ENCODE results near the gene NPR3. TPM values are rescaled to one million over a fixed set of nuclear protein-coding genes. Genes with fewer than 3 reads are reported as not detected.

The NPR3 gene
- polyA plus RNA-seq, 4 donors = 9.0 to 30.0 (median 21.7) TPM

DNA sequence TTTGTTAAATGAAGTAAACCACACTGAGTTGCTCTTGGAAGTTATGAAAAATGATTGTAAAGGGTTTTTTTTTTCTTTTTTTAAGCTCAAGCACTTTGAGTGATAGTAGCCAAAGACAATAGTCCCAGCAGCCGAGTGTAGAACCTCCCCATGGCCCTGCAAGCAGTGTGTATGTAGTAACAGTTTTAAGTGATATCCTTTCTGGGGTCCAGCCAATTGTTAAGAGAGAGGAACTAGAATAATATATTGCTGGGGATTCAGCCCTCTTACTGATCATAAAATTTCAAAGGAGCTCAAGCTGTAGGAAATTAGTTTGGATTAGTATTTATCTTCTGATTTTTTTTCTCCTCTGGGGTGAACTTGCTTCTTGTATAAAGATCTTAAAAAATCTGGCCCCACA lies 43.2 kb downstream of the NPR3 start:
- peak; percentile 27 to 51 (median 40) for DNase-seq (ENCODE audit: low read depth in 4 of 4, low spot score in 3 of 4)

DNA sequence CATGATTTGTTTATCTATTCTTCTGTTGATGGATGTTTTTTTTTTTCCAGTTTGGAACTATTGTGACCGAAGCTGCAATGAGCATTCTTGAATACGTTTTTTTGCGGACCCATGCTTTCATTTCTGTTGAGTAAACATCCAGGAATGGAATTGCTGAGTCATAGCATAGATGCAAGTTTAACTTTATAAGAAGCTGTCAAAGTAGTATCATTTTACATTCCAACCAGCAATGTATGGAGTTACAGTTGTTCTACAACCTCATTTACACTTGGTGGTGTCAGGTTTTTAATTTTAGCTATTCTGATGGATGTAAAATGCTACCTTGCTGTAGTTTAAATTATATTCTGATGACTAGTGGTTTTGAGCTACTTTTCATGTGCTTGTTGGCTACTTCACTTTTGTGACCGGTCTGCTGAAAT lies 49.0 kb downstream of the NPR3 start:
- DNase-seq (ENCODE audit: low read depth in 4 of 4, low spot score in 3 of 4) = no peak

DNA sequence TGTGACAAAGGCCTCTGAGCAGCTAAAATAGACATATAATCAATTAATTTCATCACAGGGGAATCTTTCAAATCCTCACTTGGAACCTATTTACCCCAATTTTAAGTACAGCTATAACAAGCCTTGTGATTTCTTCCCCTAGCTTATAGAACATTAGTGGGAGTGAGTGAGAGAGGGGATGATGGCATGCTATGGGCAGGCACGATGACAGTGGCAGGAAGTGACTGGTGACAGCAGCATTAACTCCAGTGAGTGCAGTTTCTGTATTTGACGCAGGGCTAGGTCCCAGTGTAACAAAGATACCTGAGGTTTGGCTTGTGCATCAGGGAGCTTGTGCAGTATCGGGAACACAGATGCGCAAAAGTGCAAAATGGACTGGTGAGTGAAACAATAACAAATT lies 54.1 kb downstream of the NPR3 start:
- no peak for DNase-seq (ENCODE audit: low read depth in 4 of 4, low spot score in 3 of 4)

DNA sequence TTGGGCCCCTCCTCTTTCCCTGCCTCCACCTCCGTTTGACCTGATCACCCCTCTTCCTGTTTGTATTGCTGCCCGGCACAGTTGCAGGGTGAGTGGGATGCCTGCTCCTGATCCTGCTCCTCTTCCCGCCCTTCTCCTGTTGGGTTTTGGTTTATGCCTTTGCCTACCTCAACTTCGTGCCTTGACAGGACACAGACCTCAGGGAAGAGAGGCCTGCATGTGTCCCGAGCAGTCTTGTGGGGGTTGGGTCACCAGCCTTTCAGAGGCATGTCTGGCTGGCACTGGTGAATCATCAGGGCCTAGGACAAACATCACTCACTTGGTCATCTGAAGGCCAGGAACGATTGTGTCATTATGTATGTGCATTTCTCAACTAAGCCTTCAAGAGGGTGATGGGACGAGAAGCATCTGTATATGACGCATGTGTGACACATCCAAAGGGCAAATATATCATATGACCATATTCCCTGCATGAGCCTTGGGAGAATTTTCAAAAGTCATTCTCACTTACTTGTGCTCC lies 56.9 kb downstream of the NPR3 start:
- DNase-seq (ENCODE audit: low read depth in 4 of 4, low spot score in 3 of 4) = no peak

DNA sequence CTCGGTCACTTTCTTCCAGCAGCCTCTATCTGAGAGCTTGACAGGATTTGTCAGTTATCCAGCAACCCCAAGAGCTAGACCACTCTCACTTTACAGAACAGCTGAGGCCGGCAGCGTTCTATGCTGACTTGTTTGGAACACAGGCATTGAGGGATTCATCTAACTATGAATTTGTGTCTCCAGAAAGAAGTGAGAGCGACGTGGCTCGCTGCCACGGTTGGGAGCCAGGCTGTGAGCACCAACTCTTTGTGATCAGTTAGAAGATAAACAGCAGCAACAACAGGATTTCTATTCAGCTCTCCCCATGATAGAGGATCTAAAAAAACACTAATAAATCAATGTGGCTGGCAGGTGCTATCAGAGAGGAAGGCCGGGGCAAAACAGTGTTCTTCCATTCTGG lies 58.6 kb downstream of the NPR3 start:
- DNase-seq (ENCODE audit: low read depth in 4 of 4, low spot score in 3 of 4) = no peak

DNA sequence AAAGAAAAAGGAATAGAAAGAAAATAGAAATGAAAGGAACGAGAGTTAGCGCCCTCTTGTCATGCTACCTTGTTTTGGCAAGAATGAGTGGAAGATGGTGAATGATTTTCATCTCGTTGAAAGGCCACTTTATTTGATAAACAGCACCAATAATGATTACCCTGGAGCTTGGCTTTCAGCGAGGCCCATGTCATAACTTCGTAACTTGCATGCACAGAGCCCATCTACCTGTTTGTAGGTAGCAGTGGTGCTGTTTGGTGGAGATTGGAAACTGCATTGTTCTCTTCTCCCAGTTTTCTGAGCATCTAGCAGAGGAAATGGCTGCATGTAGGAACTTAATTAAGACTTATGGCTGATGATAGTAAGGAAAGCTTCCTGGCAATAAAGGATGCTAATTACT lies 59.3 kb downstream of the NPR3 start:
- no peak for DNase-seq (ENCODE audit: low read depth in 4 of 4, low spot score in 3 of 4)

DNA sequence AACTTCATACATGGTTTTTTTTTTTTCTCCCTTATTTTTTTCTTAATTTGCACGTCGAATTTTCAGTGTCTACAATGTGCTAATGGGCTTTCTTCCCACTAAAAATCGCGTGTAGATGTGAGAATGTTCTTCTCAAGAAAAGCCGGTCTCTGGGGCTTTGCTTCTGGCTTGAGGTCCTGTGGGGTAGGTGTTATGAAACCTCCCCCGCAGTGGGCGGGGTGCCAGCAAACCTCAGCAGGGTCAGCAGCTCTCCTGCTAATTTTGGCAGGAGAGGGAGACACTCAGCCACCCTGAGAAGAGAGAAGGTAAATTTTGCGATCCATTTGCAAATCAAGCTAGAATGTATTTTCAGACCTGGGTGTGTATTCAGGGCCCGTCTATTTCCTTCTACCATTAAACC lies 59.9 kb downstream of the NPR3 start:
- no peak for DNase-seq (ENCODE audit: low read depth in 4 of 4, low spot score in 3 of 4)

DNA sequence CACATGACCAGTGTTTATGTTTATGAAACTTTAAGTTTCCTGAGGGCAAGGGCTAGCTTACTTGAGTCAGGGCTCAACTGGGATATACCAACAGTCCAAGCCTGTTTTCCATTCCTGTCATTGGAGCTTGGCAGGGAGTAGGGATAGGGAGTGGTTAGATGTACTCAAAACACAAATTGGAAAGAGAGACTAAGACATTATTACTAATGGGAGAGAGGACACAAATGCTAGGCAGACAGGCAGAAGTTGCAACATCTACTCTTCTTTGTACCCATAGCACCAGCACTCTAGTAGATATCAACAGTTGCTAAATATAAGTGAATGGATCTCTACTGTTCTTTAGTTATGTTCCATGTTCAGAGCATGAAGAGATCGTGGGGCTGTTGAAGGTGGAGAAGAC lies 62.8 kb downstream of the NPR3 start:
- DNase-seq (ENCODE audit: low read depth in 4 of 4, low spot score in 3 of 4) = no peak

DNA sequence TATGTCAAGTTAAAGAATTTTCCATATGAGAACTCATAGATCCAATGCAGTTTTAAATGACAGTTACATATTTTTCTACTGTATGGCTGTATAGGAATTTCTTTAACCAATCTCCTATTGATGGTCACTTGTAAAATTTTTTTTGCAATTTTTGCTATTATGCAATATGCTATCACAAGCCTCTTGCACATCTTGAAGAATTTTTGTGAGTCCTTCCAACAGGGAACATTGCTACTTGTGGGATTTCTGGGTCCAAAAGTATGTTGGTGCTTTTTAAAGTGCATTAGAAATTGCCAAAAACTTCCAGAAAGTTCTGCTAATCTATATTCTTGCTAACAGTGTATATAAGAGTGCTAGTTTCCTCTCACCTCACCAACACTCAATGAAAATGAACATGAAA lies 65.1 kb downstream of the NPR3 start:
- DNase-seq (ENCODE audit: low read depth in 4 of 4, low spot score in 3 of 4) = no peak

DNA sequence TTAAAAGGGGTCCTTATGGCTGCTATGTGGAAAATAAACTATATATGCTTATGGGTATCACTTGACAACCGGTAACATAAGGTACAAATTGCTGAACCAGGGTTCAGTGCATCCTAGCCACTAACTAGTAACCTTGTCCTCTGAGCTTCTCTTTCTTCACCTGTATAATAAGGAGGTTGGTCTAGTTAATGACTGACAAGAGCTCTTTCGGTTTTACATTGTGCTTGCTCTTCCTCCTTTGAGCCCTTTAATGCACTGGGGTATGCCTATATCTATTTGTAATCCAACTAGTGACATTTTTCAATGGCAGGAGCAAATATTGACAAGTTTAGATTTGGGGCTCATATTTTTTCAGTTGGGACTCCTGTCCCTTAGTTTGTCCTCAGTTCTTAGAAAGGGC lies 66.1 kb downstream of the NPR3 start:
- no peak for DNase-seq (ENCODE audit: low read depth in 4 of 4, low spot score in 3 of 4)

DNA sequence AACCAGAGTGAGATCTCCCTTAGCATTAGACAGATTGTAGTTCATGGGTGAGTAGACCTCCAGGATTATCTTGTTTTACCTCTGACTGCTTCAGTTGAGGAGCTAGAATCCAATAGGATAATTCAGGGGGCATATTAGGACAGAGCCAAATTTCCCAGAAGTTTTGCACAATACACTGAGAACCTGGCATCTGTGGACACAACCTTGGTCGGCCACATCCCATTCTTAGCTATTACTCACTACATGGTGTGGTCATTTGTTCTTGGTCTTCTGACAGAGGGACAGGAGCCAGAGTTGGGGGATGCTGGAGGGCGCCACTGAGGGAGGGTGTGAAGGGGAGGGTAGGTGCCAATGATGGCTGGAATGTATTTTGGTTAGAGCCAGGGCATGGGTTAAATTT lies 66.6 kb downstream of the NPR3 start:
- DNase-seq (ENCODE audit: low read depth in 4 of 4, low spot score in 3 of 4) = no peak

DNA sequence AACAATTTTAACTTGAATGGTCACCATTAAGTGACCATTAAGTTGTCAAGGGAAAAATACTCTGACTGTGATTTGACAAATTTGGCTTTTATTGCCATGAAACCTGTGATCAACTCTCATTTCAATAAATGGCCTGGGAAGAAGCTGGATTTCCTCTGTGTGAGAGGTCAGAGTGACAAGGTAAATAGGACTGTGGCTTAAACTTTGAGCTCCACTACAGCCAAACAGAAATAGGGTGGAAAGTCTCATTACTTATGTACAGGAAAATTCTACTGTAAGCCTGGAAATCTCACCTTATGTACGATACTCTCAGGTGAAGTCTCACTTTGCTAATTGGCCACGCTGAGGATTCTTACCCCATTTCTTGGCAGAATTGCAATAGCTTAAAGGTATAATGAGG lies 67.3 kb downstream of the NPR3 start:
- no peak for DNase-seq (ENCODE audit: low read depth in 4 of 4, low spot score in 3 of 4)

DNA sequence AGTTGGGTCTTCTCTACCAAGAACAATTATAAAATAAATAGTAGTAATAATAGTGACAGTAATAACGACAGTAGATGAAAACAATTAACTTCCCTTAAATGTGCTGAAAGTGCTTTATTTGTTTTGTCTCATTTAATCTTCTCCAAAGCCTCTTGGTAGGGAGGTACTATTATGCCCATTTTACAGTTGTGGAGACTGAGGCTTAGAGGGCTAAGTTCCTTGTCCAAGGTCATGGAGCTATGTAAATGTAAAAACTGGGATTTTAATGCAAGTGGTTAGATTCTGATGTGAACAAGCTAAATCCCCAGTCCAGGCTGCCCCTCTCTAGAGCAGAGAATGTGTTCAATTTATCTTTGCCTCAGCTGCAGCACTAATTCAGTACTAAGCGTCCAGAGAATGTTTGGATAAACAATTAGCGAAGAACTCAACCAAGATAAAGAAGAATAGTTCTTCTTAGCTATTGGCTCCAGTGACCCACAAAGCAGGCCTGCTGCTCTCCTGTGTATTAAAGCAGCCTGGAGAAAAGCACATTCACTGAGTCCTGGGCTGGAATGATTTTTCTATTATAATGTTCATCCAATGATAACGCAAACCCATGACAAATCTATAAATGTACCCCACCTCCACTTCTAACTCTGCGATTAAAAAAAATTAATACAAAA lies 68.8 kb downstream of the NPR3 start:
- DNase-seq (ENCODE audit: low read depth in 4 of 4, low spot score in 3 of 4) = no peak

DNA sequence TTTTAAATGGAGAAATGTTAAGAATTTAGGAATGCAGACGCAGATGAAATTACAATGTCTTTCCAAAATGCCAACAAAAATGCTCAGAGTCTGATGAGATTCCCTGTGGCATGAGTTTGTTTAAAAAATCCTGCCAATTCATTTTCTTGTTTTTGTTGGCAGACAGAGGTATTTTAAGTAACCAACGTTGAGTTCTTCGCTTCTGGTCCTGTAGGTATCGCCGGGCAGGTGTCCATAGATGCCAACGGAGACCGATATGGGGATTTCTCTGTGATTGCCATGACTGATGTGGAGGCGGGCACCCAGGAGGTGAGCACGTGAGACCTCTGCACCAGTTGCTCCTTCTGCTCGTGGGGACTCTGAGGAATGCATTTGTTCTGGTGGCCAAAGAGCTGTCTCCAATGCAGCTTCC lies 69.4 kb downstream of the NPR3 start:
- no peak for DNase-seq (ENCODE audit: low read depth in 4 of 4, low spot score in 3 of 4)

DNA sequence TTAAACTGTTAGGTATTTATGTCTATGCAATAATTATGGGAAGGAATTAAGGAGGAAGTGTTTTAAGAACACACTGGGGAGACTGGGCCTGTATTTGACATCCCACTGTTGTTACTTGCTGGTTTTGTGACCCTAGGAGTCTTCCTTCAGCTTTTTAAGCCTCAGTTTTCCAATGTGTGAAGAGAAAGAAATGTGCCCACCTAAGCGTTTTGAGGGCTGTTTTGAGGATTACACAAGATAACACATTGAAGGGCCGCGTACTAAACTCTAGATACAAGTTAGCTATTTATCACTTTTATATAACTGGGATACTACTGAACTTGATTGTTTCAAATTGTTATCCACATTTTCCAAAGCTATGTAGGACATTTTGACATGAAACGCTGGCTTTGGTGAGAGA lies 72.5 kb downstream of the NPR3 start:
- no peak for DNase-seq (ENCODE audit: low read depth in 4 of 4, low spot score in 3 of 4)

DNA sequence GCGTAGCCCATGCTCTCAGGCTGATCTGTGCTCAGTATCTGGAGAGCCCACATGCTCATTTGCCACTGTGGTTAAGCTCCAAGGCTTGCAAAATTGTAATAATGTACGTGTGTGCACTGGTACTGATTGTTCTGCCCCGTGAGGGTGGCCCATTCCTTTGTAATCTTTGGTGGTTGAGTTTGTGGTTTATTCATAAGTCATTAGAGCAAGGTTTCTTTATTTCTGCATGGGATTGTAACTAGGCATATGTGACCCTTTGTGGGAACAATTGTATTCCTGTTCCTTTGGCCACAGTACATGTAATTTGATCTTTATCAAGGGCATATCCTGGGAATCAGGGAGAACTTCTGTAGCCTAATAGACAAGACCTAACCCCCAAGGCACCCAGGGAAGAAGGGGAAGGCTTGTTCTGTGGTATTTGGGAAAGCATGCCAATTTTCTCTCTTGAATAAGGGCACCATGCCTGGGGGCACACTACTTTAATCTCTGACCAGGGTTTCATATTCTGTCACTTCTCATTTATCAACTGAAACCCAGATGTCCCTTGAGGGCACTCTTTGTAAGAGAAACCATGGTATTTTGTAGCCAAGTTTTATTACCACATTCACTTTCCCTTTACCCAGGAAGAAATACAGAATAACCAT lies 74.6 kb downstream of the NPR3 start:
- DNase-seq (ENCODE audit: low read depth in 4 of 4, low spot score in 3 of 4) = no peak

DNA sequence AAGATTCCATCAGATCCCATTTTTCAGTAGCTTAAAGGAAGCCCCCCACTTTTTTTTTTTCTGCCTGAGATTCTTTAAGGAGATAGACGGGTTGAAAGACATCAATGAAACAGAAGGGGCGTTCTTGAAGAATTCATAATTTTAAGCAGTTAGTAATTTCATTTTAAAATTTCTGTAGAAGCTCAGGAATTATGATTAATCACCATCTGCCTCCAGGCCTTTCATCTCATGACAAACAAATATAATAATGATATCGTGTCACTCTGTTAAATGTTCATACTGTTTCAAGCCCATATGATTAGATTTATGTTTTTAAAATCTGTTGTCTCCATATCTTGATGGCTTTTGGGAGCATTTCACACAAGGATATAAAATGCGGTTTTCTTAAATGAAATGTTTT lies 75.2 kb downstream of the NPR3 start:
- no peak for DNase-seq (ENCODE audit: low read depth in 4 of 4, low spot score in 3 of 4)

DNA sequence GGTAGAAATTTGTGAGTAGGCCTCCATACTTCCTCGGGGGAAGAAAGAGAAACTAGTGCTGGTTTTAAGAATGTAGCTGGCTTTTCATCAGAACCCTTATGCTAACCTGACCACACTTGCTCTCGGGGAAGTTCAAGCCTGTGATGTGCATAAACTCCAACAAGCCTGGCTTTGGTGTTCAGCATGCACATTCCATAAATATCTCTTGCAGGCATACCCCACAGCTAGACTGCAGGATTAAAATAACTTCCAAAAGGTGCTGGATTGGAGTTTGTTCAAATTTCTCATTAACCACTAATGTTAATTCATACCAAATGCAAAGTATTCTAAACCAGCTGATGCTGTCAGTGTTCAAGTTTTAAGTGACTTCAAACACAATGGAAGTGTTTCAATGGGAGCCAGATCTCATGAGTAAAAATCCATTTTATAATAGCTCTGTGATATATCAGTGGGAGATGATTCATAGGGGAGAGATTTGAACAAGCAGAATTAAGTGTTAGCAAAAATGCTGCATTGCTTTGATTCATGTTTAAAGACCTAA lies 79.4 kb downstream of the NPR3 start:
- DNase-seq (ENCODE audit: low read depth in 4 of 4, low spot score in 3 of 4) = no peak

DNA sequence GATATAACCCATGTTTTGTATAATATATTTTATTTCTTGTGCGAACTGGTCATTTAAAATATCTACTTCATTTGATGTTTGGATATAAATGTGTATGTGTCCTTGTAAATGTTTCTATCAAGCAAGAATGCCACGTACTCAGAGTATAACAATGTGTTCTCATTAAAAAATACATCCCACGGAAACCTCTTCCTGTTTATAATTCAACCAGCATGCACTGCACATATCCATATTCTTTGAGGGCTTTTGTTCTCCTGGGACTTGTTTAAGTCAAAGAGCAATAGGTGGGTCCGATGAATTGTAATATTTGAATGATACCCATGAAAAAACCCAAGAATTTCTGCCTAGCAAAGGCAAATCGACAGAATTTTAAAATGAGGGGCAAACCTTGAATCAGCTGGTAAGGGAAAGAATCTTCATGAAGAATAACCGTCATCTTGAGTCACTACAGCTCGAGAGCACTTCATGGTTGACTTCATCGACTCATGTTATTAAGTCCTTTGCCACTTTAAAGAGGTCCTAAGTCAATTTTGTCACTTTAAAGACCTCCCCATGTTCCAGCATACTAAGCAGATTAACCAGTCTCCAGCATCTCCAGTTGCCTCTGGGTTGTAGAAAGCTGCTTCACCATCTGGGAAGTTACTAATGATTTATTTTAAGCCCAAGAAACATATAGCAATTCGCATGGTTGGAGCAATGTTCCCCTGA lies 80.6 kb downstream of the NPR3 start:
- DNase-seq (ENCODE audit: low read depth in 4 of 4, low spot score in 3 of 4) = no peak

DNA sequence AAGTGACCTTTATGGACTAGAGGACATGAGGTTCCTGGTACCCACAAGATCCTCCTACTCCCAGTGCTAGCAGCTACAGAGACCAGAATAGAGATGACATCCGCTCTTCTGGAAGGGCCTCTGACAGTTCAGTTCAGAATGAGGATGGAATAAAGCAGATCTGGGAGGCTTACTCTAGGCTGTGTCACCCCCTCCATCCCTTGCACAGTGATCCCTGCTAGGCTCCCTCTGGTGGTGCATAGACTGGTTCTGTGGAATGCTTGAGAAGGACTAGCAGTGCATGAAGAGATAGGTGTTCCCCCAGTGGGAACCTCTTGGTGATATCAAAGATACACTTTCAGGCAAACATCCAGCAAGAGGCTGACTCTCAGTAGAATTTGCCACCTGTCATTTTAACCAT lies 83.0 kb downstream of the NPR3 start:
- no peak for DNase-seq (ENCODE audit: low read depth in 4 of 4, low spot score in 3 of 4)

DNA sequence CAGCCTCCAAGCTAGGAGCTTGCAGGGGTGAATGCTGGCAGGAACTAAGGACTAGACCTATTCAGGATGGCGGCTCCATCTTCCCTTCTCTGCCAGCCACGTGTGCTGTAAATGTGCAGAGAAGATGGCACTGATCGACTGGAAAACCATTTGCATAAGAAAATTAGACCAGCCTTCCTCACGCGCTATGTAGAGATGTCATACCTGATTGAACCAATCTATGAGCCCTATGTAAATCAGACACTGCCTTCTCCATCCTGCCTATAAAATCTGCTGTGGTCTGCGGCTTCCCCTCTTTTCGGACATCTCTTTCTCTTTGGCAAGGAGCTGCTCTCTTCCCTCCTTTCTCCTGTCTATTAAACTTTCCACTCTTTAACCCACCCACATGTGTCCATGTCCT lies 91.6 kb downstream of the NPR3 start:
- no peak for DNase-seq (ENCODE audit: low read depth in 4 of 4, low spot score in 3 of 4)

DNA sequence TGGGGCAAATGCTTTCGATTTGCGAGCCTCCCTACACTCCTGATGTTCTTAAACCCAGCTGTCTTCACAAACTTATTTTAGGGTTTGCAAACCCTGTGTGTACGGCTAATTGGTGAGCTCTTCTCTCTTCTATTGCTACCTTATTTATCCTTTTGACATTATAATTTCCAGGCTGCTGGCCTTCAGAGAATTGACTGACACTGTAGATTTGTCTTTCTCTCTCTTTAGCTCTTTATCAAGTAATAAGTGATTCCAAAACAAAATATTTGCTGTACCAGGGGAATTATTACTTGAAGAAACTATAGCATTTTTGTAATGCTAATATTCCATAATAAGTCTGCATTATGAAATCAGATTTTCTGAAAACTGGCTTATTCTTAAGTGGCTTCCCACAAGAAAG lies 92.5 kb downstream of the NPR3 start:
- DNase-seq (ENCODE audit: low read depth in 4 of 4, low spot score in 3 of 4) = no peak

All from left renal pelvis (tissue), 4 donors.